ENCODE data around the gene KITLG. TPM values are rescaled to one million over a fixed set of nuclear protein-coding genes. Genes with fewer than 3 reads are reported as not detected.

KITLG gene
- total and polyA plus RNA-seq, 2 donors (not counting 1 experiment from before 2014, with no cell fraction given): not detected

- H3K4me3 Mint-ChIP-seq: no peak overlapping the region
- no peak for DNase-seq
- no peak for ATAC-seq (ENCODE audit: low read depth)
- Histone ChIP-seq H3K4me3 (ENCODE audit: control extremely low read depth in 1 of 5, extremely low read depth in 1 of 5, insufficient read depth in 1 of 5, low read depth in 2 of 5, low read length in 4 of 5) (no peak overlapping the region), H3K4me2 (replicated peaks; ENCODE audit: low read depth, low read length, poor library complexity, severe bottlenecking) (no peak overlapping the region), H4K20me1 (ENCODE audit: control insufficient read depth, insufficient read depth, low read length, poor library complexity, severe bottlenecking) (no peaks in the 10 kb centered on the region), H3K27me3 (replicated peaks in 1 of 4; ENCODE audit: control extremely low read depth in 1 of 4, control insufficient read depth in 3 of 4, insufficient read depth in 4 of 4, low read length in 3 of 4) (no peaks in the 10 kb centered on the region), H3K9ac (ENCODE audit: low read length) (no peak overlapping the region), H2AFZ (ENCODE audit: insufficient read depth, low read depth, low read length, poor library complexity, severe bottlenecking) (no peak overlapping the region), H3K36me3 (replicated peaks in 1 of 2; ENCODE audit: control extremely low read depth in 1 of 2, control insufficient read depth in 1 of 2, extremely low read depth in 1 of 2, insufficient read depth in 2 of 2, low read length in 1 of 2) (no peaks in the 10 kb centered on the region), H3K27ac (ENCODE audit: low read length in 2 of 2) (no peak overlapping the region), H3K9me3 (ENCODE audit: control extremely low read depth in 1 of 3, control insufficient read depth in 2 of 3, insufficient read depth in 1 of 3, low read length in 2 of 3) (no peaks in the 10 kb centered on the region), H3K79me2 (ENCODE audit: control insufficient read depth, insufficient read depth, low read length) (no peaks in the 10 kb centered on the region), H3K4me1 (ENCODE audit: control insufficient read depth in 2 of 2, insufficient read depth in 2 of 2, low read length in 2 of 2) (no peaks in the 10 kb centered on the region)
- ChIA-PET CTCF (no interaction called here), POLR2A (no interaction called here)
- peaks cover 3% of the 10 kb centered on the region for H3K9me3 Mint-ChIP-seq (ENCODE audit: insufficient read depth)
- TF ChIP-seq CTCF (IDR thresholded peaks at IDR 0.05) (no peak), EZH2 (IDR thresholded peaks at IDR 0.05; ENCODE audit: borderline replicate concordance, insufficient read depth, low read depth, low read length, poor library complexity, severe bottlenecking) (no peak)
- H3K4me1 Mint-ChIP-seq: no peaks in the 10 kb centered on the region
- no peak overlapping the region for H3K27ac Mint-ChIP-seq
- intact Hi-C loops (cut with micrococcal nuclease): no loop called here
- WGBS (ENCODE audit: insufficient coverage): no CpG with 5 or more reads among the region's 2 CpGs
- no peaks in the 10 kb centered on the region for H3K27me3 Mint-ChIP-seq
These were observed 41.6 kb downstream of the KITLG start for GRCh38 chr12:88538697-88539096.

GRCh38 chr12:88538250-88538649 lies 42.0 kb downstream of the KITLG start:
- WGBS (ENCODE audit: insufficient coverage): no CpG with 5 or more reads among the region's 1 CpG
- H3K4me3 Mint-ChIP-seq: no peak overlapping the region

More at GRCh38 chr12:88538250-88538649, 42.0 kb downstream of the KITLG start:
- H3K9ac ChIP-seq (ENCODE audit: low read length): no peak overlapping the region
- no peaks in the 10 kb centered on the region for H3K36me3 ChIP-seq (replicated peaks in 1 of 2; ENCODE audit: control extremely low read depth in 1 of 2, control insufficient read depth in 1 of 2, extremely low read depth in 1 of 2, insufficient read depth in 2 of 2, low read length in 1 of 2)
- ATAC-seq (ENCODE audit: low read depth) (no peak), DNase-seq (no peak)
- no peaks in the 10 kb centered on the region for H3K9me3 ChIP-seq (ENCODE audit: control extremely low read depth in 1 of 3, control insufficient read depth in 2 of 3, insufficient read depth in 1 of 3, low read length in 2 of 3)
- H3K27ac ChIP-seq (ENCODE audit: low read length in 2 of 2): no peak overlapping the region
- no peak overlapping the region for H3K4me2 ChIP-seq (replicated peaks; ENCODE audit: low read depth, low read length, poor library complexity, severe bottlenecking)
- Mint-ChIP-seq H3K27me3 (no peaks in the 10 kb centered on the region), H3K9me3 (ENCODE audit: insufficient read depth) (peaks cover 3% of the 10 kb centered on the region), H3K4me1 (no peaks in the 10 kb centered on the region), H3K27ac (no peak overlapping the region)
- H3K79me2 ChIP-seq (ENCODE audit: control insufficient read depth, insufficient read depth, low read length): no peaks in the 10 kb centered on the region
- POLR2A ChIA-PET: no interaction called here
- CTCF ChIA-PET: no interaction called here
- intact Hi-C loops (cut with micrococcal nuclease): no loop called here
- H3K4me1 ChIP-seq (ENCODE audit: control insufficient read depth in 2 of 2, insufficient read depth in 2 of 2, low read length in 2 of 2): no peaks in the 10 kb centered on the region
- H4K20me1 ChIP-seq (ENCODE audit: control insufficient read depth, insufficient read depth, low read length, poor library complexity, severe bottlenecking): no peaks in the 10 kb centered on the region
- no peaks in the 10 kb centered on the region for H3K27me3 ChIP-seq (replicated peaks in 1 of 4; ENCODE audit: control extremely low read depth in 1 of 4, control insufficient read depth in 3 of 4, insufficient read depth in 4 of 4, low read length in 3 of 4)
- H3K4me3 ChIP-seq (ENCODE audit: control extremely low read depth in 1 of 5, extremely low read depth in 1 of 5, insufficient read depth in 1 of 5, low read depth in 2 of 5, low read length in 4 of 5): no peak overlapping the region
- H2AFZ ChIP-seq (ENCODE audit: insufficient read depth, low read depth, low read length, poor library complexity, severe bottlenecking): no peak overlapping the region
- no peak for TF ChIP-seq CTCF (IDR thresholded peaks at IDR 0.05)
